Measurements from ENCODE around the gene SIGLEC11. TPM values are rescaled to one million over a fixed set of nuclear protein-coding genes. Genes with fewer than 3 reads are reported as not detected.

The SIGLEC11 gene
- total RNA-seq, 1 experiment from 2014 or later = not detected

DNA sequence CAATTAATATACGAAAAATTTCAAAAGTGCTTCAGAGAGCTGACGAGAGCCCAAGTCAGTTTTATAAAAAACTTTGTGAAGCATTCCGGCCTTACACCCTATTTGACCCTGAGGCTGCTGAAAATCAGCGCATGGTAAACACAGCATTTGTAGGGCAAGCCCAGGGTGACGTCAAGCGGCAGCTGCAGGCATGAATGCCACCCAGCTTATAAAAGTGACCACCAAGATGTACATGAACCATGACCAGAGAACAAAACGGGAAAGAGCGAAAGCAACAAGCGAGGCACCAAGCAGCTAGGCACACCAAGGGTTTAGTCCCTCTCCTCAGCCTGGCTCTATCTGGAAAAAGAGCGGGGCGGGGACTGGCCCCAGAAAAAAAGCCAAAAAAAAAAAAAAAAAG, 6.0 kb downstream of the SIGLEC11 start:
- ATAC-seq = no peak

GRCh38 chr19:49954092-49954829, 6.7 kb downstream of the SIGLEC11 start:
- TF ChIP-seq CTCF (conservative IDR thresholded peaks at IDR 0.05; ENCODE audit: low read depth, low read length) (no peak), EZH2 (IDR thresholded peaks at IDR 0.05; ENCODE audit: low read length, unreplicated experiment) (no peak), EZH2phosphoT487 (IDR thresholded peaks at IDR 0.05; ENCODE audit: borderline replicate concordance, low read length) (no peak)
- ChIA-PET POLR2A (ENCODE audit: unreplicated experiment) (no interaction called here), CTCF (no interaction called here)
- H3K4me3 ChIP-seq (ENCODE audit: low read length) = no peak overlapping the region
- no peaks in the 10 kb centered on the region for H3K79me2 ChIP-seq (ENCODE audit: low read length)
- DNase-seq = no peak
- H3K9me2 ChIP-seq (replicated peaks; ENCODE audit: low read length) = no peaks in the 10 kb centered on the region
- H3K9me3 ChIP-seq (ENCODE audit: low read length) = no peaks in the 10 kb centered on the region
- no peaks in the 10 kb centered on the region for H3F3A ChIP-seq (ENCODE audit: low read length, unreplicated experiment)
- H3K36me3 ChIP-seq (ENCODE audit: low read depth, low read length) = no peaks in the 10 kb centered on the region
- intact Hi-C loops (cut with micrococcal nuclease) = no loop called here
- no peak overlapping the region for H3K9ac ChIP-seq (ENCODE audit: low read length)
- no peaks in the 10 kb centered on the region for H3K4me1 ChIP-seq (ENCODE audit: insufficient read depth, low read length)
- no peak overlapping the region for H3K27ac ChIP-seq (ENCODE audit: low read length)
- H4K20me1 ChIP-seq (ENCODE audit: low read length) = no peaks in the 10 kb centered on the region
- no peak overlapping the region for H2AFZ ChIP-seq (ENCODE audit: low read length)
- ATAC-seq = no peak
- peaks cover 20% of the 10 kb centered on the region; the same call in 1 of the 2 replicates for H3K27me3 ChIP-seq (ENCODE audit: low read length)
- no TSS peak for BruUV-seq (replicated peaks)
- no peak overlapping the region for H3K4me2 ChIP-seq (ENCODE audit: low read length)

More for the DNA sequence above, 6.0 kb downstream of the SIGLEC11 start:
- ChIA-PET POLR2A (ENCODE audit: unreplicated experiment) (no interaction called here), CTCF (no interaction called here)
- Histone ChIP-seq H3K4me2 (ENCODE audit: low read length) (no peak overlapping the region), H3K79me2 (ENCODE audit: low read length) (no peaks in the 10 kb centered on the region), H4K20me1 (ENCODE audit: low read length) (no peaks in the 10 kb centered on the region), H3K27me3 (ENCODE audit: low read length) (peaks cover 20% of the 10 kb centered on the region; the same call in 1 of the 2 replicates), H3K27ac (ENCODE audit: low read length) (no peak overlapping the region), H3F3A (ENCODE audit: low read length, unreplicated experiment) (no peaks in the 10 kb centered on the region), H3K4me1 (ENCODE audit: insufficient read depth, low read length) (no peaks in the 10 kb centered on the region), H3K9ac (ENCODE audit: low read length) (no peak overlapping the region), H3K9me3 (ENCODE audit: low read length) (no peaks in the 10 kb centered on the region), H3K4me3 (ENCODE audit: low read length) (no peak overlapping the region), H3K9me2 (replicated peaks; ENCODE audit: low read length) (no peaks in the 10 kb centered on the region), H3K36me3 (ENCODE audit: low read depth, low read length) (no peaks in the 10 kb centered on the region), H2AFZ (ENCODE audit: low read length) (no peak overlapping the region)
- no TSS peak for BruUV-seq (replicated peaks)
- intact Hi-C loops (cut with micrococcal nuclease) = no loop called here
- no peak for DNase-seq
- TF ChIP-seq EZH2 (IDR thresholded peaks at IDR 0.05; ENCODE audit: low read length, unreplicated experiment) (no peak), CTCF (conservative IDR thresholded peaks at IDR 0.05; ENCODE audit: low read depth, low read length) (no peak), EZH2phosphoT487 (IDR thresholded peaks at IDR 0.05; ENCODE audit: borderline replicate concordance, low read length) (no peak)

- TF ChIP-seq EZH2 (IDR thresholded peaks at IDR 0.05; ENCODE audit: low read length, unreplicated experiment) (no peak), EZH2phosphoT487 (IDR thresholded peaks at IDR 0.05; ENCODE audit: borderline replicate concordance, low read length) (no peak), CTCF (conservative IDR thresholded peaks at IDR 0.05; ENCODE audit: low read depth, low read length) (no peak)
- H3K9ac ChIP-seq (ENCODE audit: low read length) = no peak overlapping the region
- ATAC-seq (no peak), DNase-seq (no peak)
- H3K27ac ChIP-seq (ENCODE audit: low read length) = no peak overlapping the region
- H2AFZ ChIP-seq (ENCODE audit: low read length) = no peak overlapping the region
- intact Hi-C loops (cut with micrococcal nuclease) = no loop called here
- no peak overlapping the region for H3K4me3 ChIP-seq (ENCODE audit: low read length)
- POLR2A ChIA-PET (ENCODE audit: unreplicated experiment) = no interaction called here
- no peaks in the 10 kb centered on the region for H3K9me2 ChIP-seq (replicated peaks; ENCODE audit: low read length)
- BruUV-seq (replicated peaks) = no TSS peak
- H3K4me2 ChIP-seq (ENCODE audit: low read length) = no peak overlapping the region
- H3K36me3 ChIP-seq (ENCODE audit: low read depth, low read length) = no peaks in the 10 kb centered on the region
- H3F3A ChIP-seq (ENCODE audit: low read length, unreplicated experiment) = no peaks in the 10 kb centered on the region
- H4K20me1 ChIP-seq (ENCODE audit: low read length) = no peaks in the 10 kb centered on the region
- H3K79me2 ChIP-seq (ENCODE audit: low read length) = no peaks in the 10 kb centered on the region
- H3K9me3 ChIP-seq (ENCODE audit: low read length) = no peaks in the 10 kb centered on the region
- H3K27me3 ChIP-seq (ENCODE audit: low read length) = peaks cover 20% of the 10 kb centered on the region; the same call in 1 of the 2 replicates
- no peaks in the 10 kb centered on the region for H3K4me1 ChIP-seq (ENCODE audit: insufficient read depth, low read length)
- CTCF ChIA-PET = no interaction called here
These were observed 7.6 kb downstream of the SIGLEC11 start for GRCh38 chr19:49953416-49953815.

Measured in PC-3 (cell line).